Fibroblast of the conjunctiva (primary cell): ENCODE data around the gene HINT3.
"Not testable (repeated sequence)": the region's sequence is repeated elsewhere in the genome, so short reads cannot be mapped to it uniquely, and the experiment has no call there.

Experiments used
- DNase-seq: peaks from one replicate; pipeline ENCODE4 v3.0.0-alpha.2; 2010; ENCODE audit warnings: low read depth

The HINT3 gene

GRCh38 chr6:125940247-125941041, 16.1 kb upstream of the HINT3 start:
- DNase-seq = no peak

- no peak for DNase-seq
Measured at GRCh38 chr6:125942672-125943527, 13.7 kb upstream of the HINT3 start.

GRCh38 chr6:125943528-125944433, 12.8 kb upstream of the HINT3 start:
- DNase-seq = no peak

GRCh38 chr6:125944434-125944816, 12.1 kb upstream of the HINT3 start:
- no peak for DNase-seq

GRCh38 chr6:125944896-125945295, 11.7 kb upstream of the HINT3 start:
- DNase-seq = no peak

GRCh38 chr6:125945378-125946141, 11.0 kb upstream of the HINT3 start:
- no peak for DNase-seq

- DNase-seq = no peak
Measured at GRCh38 chr6:125947615-125948014, 9.0 kb upstream of the HINT3 start.

GRCh38 chr6:125948455-125948854, 8.1 kb upstream of the HINT3 start:
- DNase-seq = no peak

- DNase-seq = no peak
Measured at GRCh38 chr6:125949069-125949468, 7.5 kb upstream of the HINT3 start.

GRCh38 chr6:125950293-125950692, 6.3 kb upstream of the HINT3 start:
- no peak for DNase-seq

GRCh38 chr6:125950716-125951115, 5.9 kb upstream of the HINT3 start:
- not testable (repeated sequence) for DNase-seq

GRCh38 chr6:125951323-125951722, 5.2 kb upstream of the HINT3 start:
- DNase-seq = no peak

- DNase-seq = no peak
Measured at GRCh38 chr6:125952764-125953501, 3.6 kb upstream of the HINT3 start.

- no peak for DNase-seq
Measured at GRCh38 chr6:125953502-125953875, 3.1 kb upstream of the HINT3 start.

GRCh38 chr6:125954735-125955339, 1.7 kb upstream of the HINT3 start:
- no peak for DNase-seq

- DNase-seq = no peak
Measured at GRCh38 chr6:125955973-125956372, 597 bp upstream of the HINT3 start.

- DNase-seq = no peak
Measured at GRCh38 chr6:125957391-125957693, 772 bp downstream of the HINT3 start.

- no peak for DNase-seq
Measured at GRCh38 chr6:125957845-125958244, 1.3 kb downstream of the HINT3 start.

GRCh38 chr6:125959041-125959440, 2.5 kb downstream of the HINT3 start:
- no peak for DNase-seq

- DNase-seq = no peak
Measured at GRCh38 chr6:125961117-125961516, 4.5 kb downstream of the HINT3 start.
